ENCODE data around the gene SAPCD1. TPM values are rescaled to one million over a fixed set of nuclear protein-coding genes. Genes with fewer than 3 reads are reported as not detected.

The SAPCD1 gene
- polyA plus RNA-seq, 1 of the 3 experiments (the other 2 are of a cell fraction), result 5.9 TPM

GRCh38 chr6:31765910-31766794 is 3.7 kb downstream of the SAPCD1 start:
- Histone ChIP-seq H3K4me3 (ENCODE audit: low read depth in 2 of 2, low read length in 1 of 2) (peak overlapping the region in 1 of 2 experiments; percentile 29; a peak in 1 of 4 replicates), H3K9me2 (no peaks in the 10 kb centered on the region), H2AFZ (ENCODE audit: low read depth) (peak overlapping the region; percentile 71; the same call in 1 of the 2 replicates), H3K36me3 (replicated peaks in 1 of 2; ENCODE audit: control insufficient read depth in 1 of 2, insufficient read depth in 2 of 2, low read length in 1 of 2) (no peaks in the 10 kb centered on the region), H3K79me2 (ENCODE audit: insufficient read depth) (no peaks in the 10 kb centered on the region), H3K4me2 (no peak overlapping the region; the same call in 1 of the 2 replicates), H3K27me3 (ENCODE audit: insufficient read depth) (no peaks in the 10 kb centered on the region), H3K9me3 (no peaks in the 10 kb centered on the region), H3K9ac (no peak overlapping the region), H3F3A (replicated peaks; ENCODE audit: insufficient read depth) (peaks cover 2% of the 10 kb centered on the region), H3K27ac (ENCODE audit: low read depth in 2 of 2, low read length in 1 of 2) (no peak overlapping the region), H3K4me1 (ENCODE audit: control insufficient read depth in 1 of 2, insufficient read depth in 2 of 2, low read depth in 1 of 2, low read length in 1 of 2) (peaks cover 0 to 8% of the 10 kb centered on the region in 2 experiments; a peak in 1 of 4 replicates), H4K20me1 (ENCODE audit: insufficient read depth) (no peaks in the 10 kb centered on the region)
- CTCF ChIA-PET, result interaction anchor here (0.7 to 2.3 kb wide), 8 partner anchors 11 to 330 kb away, joined by 3 to 12 read pairs (median 4); partner anchors contain the start of genes DDAH2 and VWA7
- WGBS (ENCODE audit: low lambda C conversion rate), result 64% methylated on average over 35 of the region's 42 CpGs
- POLR2A ChIA-PET, result interaction anchor here (0.6 to 1.2 kb wide), 5 partner anchors 24 to 49 kb away, joined by 3 to 5 read pairs (median 3); partner anchors contain the start of genes DDAH2, HSPA1A and HSPA1L
- TF ChIP-seq MXI1 (IDR thresholded peaks at IDR 0.05; ENCODE audit: low read depth, low read length) (no peak; the same call in 1 of the 2 replicates), SIN3A (IDR thresholded peaks at IDR 0.05; ENCODE audit: borderline replicate concordance, low read depth, low read length) (no peak), TAF1 (IDR thresholded peaks at IDR 0.05; ENCODE audit: borderline replicate concordance, low read depth, low read length) (no peak), USF1 (IDR thresholded peaks at IDR 0.05; ENCODE audit: borderline replicate concordance, low read depth) (no peak), TCF12 (IDR thresholded peaks at IDR 0.05) (no peak), CHD2 (IDR thresholded peaks at IDR 0.05; ENCODE audit: low read length, partially characterized antibody) (no peak), ELF1 (IDR thresholded peaks at IDR 0.05) (no peak), NRF1 (IDR thresholded peaks at IDR 0.05; ENCODE audit: low read depth, low read length) (no peak), SMC3 (IDR thresholded peaks at IDR 0.05; ENCODE audit: low read depth, low read length) (no peak), FOSL2 (IDR thresholded peaks at IDR 0.05; ENCODE audit: borderline replicate concordance, low read depth) (no peak), USF2 (IDR thresholded peaks at IDR 0.05; ENCODE audit: borderline replicate concordance, low read depth, low read length) (no peak), RFX5 (IDR thresholded peaks at IDR 0.05; ENCODE audit: low read length) (no peak), POLR2AphosphoS5 (IDR thresholded peaks at IDR 0.05; ENCODE audit: low read depth, low read length) (no peak), RAD21 (IDR thresholded peaks at IDR 0.05; ENCODE audit: low read length) (no peak)
- DNase-seq, result peak; percentile 90
